Colonic mucosa (tissue), 4 donors: ENCODE results near the gene CEP41. TPM values are rescaled to one million over a fixed set of nuclear protein-coding genes. Genes with fewer than 3 reads are reported as not detected.
A peak's percentile ranks its signal among the peaks of the same experiment; 100 is the strongest.

ENCODE experiments used
- DNase-seq: peaks from one replicate; pipeline ENCODE4 v3.0.0-alpha.2; 2020
- H3K27ac ChIP-seq: fragments of 200-600 bp; one replicate; pipeline ENCODE4 v1.8.0; 2021
- H3K27me3 ChIP-seq: fragments of 200-600 bp; one replicate; pipeline ENCODE4 v1.8.0; 2021
- H3K36me3 ChIP-seq: fragments of 200-600 bp; one replicate; pipeline ENCODE4 v1.8.0; 2021
- H3K4me1 ChIP-seq: fragments of 200-600 bp; one replicate; pipeline ENCODE4 v1.8.0; 2021; ENCODE audit warnings: mild to moderate bottlenecking
- H3K4me3 ChIP-seq: fragments of 200-600 bp; one replicate; pipeline ENCODE4 v1.8.0; 2021
- H3K9ac ChIP-seq, 2 donors: one replicate each; pipeline ENCODE4 v1.7.0; 2013; ENCODE audit warnings: control low read depth in 2 of 2, low read depth in 2 of 2, low read length in 2 of 2
- H3K9me3 ChIP-seq: fragments of 200-600 bp; one replicate; pipeline ENCODE4 v1.8.0; 2021
- CTCF ChIP-seq: fragments of 200-600 bp; IDR thresholded peaks from one replicate; pipeline ENCODE4 v1.8.0; 2022; ENCODE audit warnings: antibody characterized with exemption, mild to moderate bottlenecking
- intact Hi-C: fragments of 100-400 bp; cut with DNase I; formaldehyde crosslinking; loops from one replicate; pipeline ENCODE4 v1.14.1; 2022
- total RNA-seq, 2 donors: library from RNA; stranded (reverse); fragmentation: NEBNext Ultra II Directional in 1 of 2; extraction: Animal tissue kit (Norgen Biotek cat#: 25700) in 1 of 2; gene quantifications; one replicate each; pipeline ENCODE4 v1.2.1, GENCODE V29; 2021
- donor health status: healthy.
- donor health status: DM: no; HTN: no; CAD: no.
- donor health status: DM: no; HTN: no; CAD: no.

CEP41 gene
- total RNA-seq, 2 donors from 2014 or later, result 6.9 to 13.6 TPM

GRCh38 chr7:130374507-130374906, 66.3 kb downstream of the CEP41 start:
- no peaks in the 10 kb centered on the region for H3K4me1 ChIP-seq
- no peaks in the 10 kb centered on the region for H3K36me3 ChIP-seq
- TF ChIP-seq CTCF, result no peak
- H3K9me3 ChIP-seq, result no peaks in the 10 kb centered on the region
- H3K27me3 ChIP-seq, result no peaks in the 10 kb centered on the region
- no peak overlapping the region for H3K4me3 ChIP-seq
- no peak overlapping the region for H3K27ac ChIP-seq
- no peak for DNase-seq
- H3K9ac ChIP-seq, result no peak overlapping the region
- intact Hi-C loops, result no loop called here

- no peak overlapping the region for H3K4me3 ChIP-seq
- intact Hi-C loops, result no loop called here
- H3K36me3 ChIP-seq, result no peaks in the 10 kb centered on the region
- H3K27me3 ChIP-seq, result no peaks in the 10 kb centered on the region
- H3K9ac ChIP-seq, result no peak overlapping the region
- H3K27ac ChIP-seq, result peak overlapping the region; percentile 57
- H3K4me1 ChIP-seq, result no peaks in the 10 kb centered on the region
- no peak for DNase-seq
- no peak for TF ChIP-seq CTCF
- no peaks in the 10 kb centered on the region for H3K9me3 ChIP-seq
These were observed 68.2 kb downstream of the CEP41 start for GRCh38 chr7:130372402-130373165.

GRCh38 chr7:130371046-130371445, 69.8 kb downstream of the CEP41 start:
- no peak for TF ChIP-seq CTCF
- Histone ChIP-seq H3K27ac (no peak overlapping the region), H3K4me3 (no peak overlapping the region), H3K9ac (no peak overlapping the region), H3K4me1 (no peaks in the 10 kb centered on the region), H3K9me3 (no peaks in the 10 kb centered on the region), H3K27me3 (no peaks in the 10 kb centered on the region), H3K36me3 (no peaks in the 10 kb centered on the region)
- no peak for DNase-seq
- intact Hi-C loops, result no loop called here

- H3K27me3 ChIP-seq, result no peaks in the 10 kb centered on the region
- peaks cover 3% of the 10 kb centered on the region for H3K4me1 ChIP-seq
- H3K27ac ChIP-seq, result no peak overlapping the region
- TF ChIP-seq CTCF, result no peak
- intact Hi-C loops, result no loop called here
- H3K9ac ChIP-seq, result no peak overlapping the region
- no peak for DNase-seq
- H3K36me3 ChIP-seq, result no peaks in the 10 kb centered on the region
- H3K4me3 ChIP-seq, result no peak overlapping the region
- H3K9me3 ChIP-seq, result no peaks in the 10 kb centered on the region
These were observed 70.8 kb downstream of the CEP41 start for GRCh38 chr7:130369831-130370550.

GRCh38 chr7:130369110-130369711, 71.6 kb downstream of the CEP41 start:
- intact Hi-C loops, result no loop called here
- H3K4me1 ChIP-seq, result peaks cover 3% of the 10 kb centered on the region
- no peaks in the 10 kb centered on the region for H3K9me3 ChIP-seq
- TF ChIP-seq CTCF, result no peak
- DNase-seq, result no peak
- H3K4me3 ChIP-seq, result no peak overlapping the region
- no peak overlapping the region for H3K9ac ChIP-seq
- no peaks in the 10 kb centered on the region for H3K27me3 ChIP-seq
- no peak overlapping the region for H3K27ac ChIP-seq
- no peaks in the 10 kb centered on the region for H3K36me3 ChIP-seq
